IPS DF 6.9 (cell line): ENCODE results near the gene N4BP2.
"Not testable (repeated sequence)": the region's sequence is repeated elsewhere in the genome, so short reads cannot be mapped to it uniquely, and the experiment has no call there.

ENCODE experiments used
- DNase-seq: peaks from one replicate; pipeline ENCODE4 v3.0.0-alpha.2; 2013; ENCODE audit warnings: low read depth, low spot score
- H3K27ac ChIP-seq: one replicate; pipeline ENCODE4 v1.5.1; 2013; ENCODE audit warnings: low read length, control low read depth
- H3K27me3 ChIP-seq: 2 replicates; pipeline ENCODE4 v1.6.1; 2013; ENCODE audit warnings: mild to moderate bottlenecking, low read length; ENCODE audit not compliant: control insufficient read depth, insufficient read depth
- H3K36me3 ChIP-seq: 2 replicates; pipeline ENCODE4 v1.6.1; 2013; ENCODE audit warnings: low read length; ENCODE audit not compliant: control insufficient read depth, insufficient read depth
- H3K4me1 ChIP-seq: 2 replicates; pipeline ENCODE4 v1.6.1; 2013; ENCODE audit warnings: low read length; ENCODE audit not compliant: control insufficient read depth, insufficient read depth
- H3K4me3 ChIP-seq: 2 replicates; pipeline ENCODE4 v1.5.1; 2013; ENCODE audit warnings: mild to moderate bottlenecking, low read length
- H3K9me3 ChIP-seq: 2 replicates; pipeline ENCODE4 v1.6.1; 2013; ENCODE audit warnings: low read length, inconsistent platforms; ENCODE audit not compliant: control insufficient read depth, insufficient read depth
- WGBS: extraction: QIAGEN DNeasy Blood & Tissue Kit; methylation state at CpG from one replicate; pipeline ENCODE4 v1.1.7; 2013; ENCODE audit warnings: mixed read lengths, missing lambda C conversion rate; ENCODE audit not compliant: insufficient read length, insufficient coverage; 5-methylcytosine and 5-hydroxymethylcytosine counted together

N4BP2 gene

DNA sequence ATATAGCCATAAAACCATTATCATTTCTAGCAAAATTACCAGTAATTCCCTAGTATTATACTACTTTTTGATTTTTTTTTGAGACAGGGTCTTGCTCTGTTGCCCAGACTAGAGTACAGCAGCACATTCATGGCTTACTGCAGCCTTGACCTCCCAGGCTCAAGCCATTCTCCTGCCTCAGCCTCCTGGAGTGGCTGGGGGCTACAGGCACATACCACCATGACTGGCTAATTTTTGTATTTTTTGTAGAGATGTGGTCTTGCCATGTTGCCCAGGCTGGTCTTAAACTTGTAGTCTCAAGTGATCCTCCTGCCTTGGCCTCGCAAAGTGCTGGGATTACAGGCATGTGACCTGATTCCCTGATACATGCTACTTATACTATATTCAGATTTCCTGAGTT lies 13.7 kb downstream of the N4BP2 start:
- Histone ChIP-seq H3K4me1 (no peaks in the 10 kb centered on the region), H3K36me3 (no peaks in the 10 kb centered on the region; the same call in 1 of the 2 replicates), H3K27ac (no peak overlapping the region), H3K27me3 (no peaks in the 10 kb centered on the region), H3K9me3 (no peaks in the 10 kb centered on the region), H3K4me3 (no peak overlapping the region)
- DNase-seq = no peak
- no CpG with 5 or more reads among the region's 1 CpG for WGBS

DNA sequence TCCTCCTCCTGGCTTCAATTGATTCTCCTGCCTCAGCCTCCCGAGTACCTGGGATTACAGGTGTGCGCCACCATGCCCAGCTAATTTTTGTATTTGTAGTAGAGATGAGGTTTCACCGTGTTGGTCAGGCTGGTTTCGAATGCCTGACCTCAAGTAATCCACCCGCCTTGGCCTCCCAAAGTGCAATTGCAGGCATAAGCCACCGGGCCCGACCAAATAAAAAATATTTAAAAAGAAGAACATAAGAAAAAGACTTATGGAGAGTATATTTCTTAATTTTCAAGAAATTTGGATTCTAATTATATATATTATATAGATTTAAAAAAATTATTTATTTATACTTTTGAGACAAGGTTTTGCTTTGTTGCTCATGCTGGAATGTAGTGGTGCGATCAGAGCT lies 29.8 kb downstream of the N4BP2 start:
- Histone ChIP-seq H3K27ac (no peak overlapping the region), H3K4me1 (no peaks in the 10 kb centered on the region), H3K36me3 (no peaks in the 10 kb centered on the region), H3K4me3 (no peak overlapping the region), H3K9me3 (no peaks in the 10 kb centered on the region), H3K27me3 (no peaks in the 10 kb centered on the region)
- no peak for DNase-seq
- WGBS = no CpG with 5 or more reads among the region's 8 CpGs

GRCh38 chr4:40087799-40088366 lies 31.2 kb downstream of the N4BP2 start:
- H3K36me3 ChIP-seq = no peaks in the 10 kb centered on the region
- no CpG with 5 or more reads among the region's 10 CpGs for WGBS
- H3K27me3 ChIP-seq = no peaks in the 10 kb centered on the region
- no peak overlapping the region for H3K4me3 ChIP-seq
- no peaks in the 10 kb centered on the region for H3K9me3 ChIP-seq
- H3K4me1 ChIP-seq = no peaks in the 10 kb centered on the region
- H3K27ac ChIP-seq = no peak overlapping the region
- DNase-seq = no peak

GRCh38 chr4:40093400-40093799 lies 36.8 kb downstream of the N4BP2 start:
- DNase-seq, H3K9me3 ChIP-seq, H3K27me3 ChIP-seq, H3K36me3 ChIP-seq, H3K27ac ChIP-seq, H3K4me1 ChIP-seq, H3K4me3 ChIP-seq: not testable (repeated sequence)
- no CpG with 5 or more reads among the region's 10 CpGs for WGBS

DNA sequence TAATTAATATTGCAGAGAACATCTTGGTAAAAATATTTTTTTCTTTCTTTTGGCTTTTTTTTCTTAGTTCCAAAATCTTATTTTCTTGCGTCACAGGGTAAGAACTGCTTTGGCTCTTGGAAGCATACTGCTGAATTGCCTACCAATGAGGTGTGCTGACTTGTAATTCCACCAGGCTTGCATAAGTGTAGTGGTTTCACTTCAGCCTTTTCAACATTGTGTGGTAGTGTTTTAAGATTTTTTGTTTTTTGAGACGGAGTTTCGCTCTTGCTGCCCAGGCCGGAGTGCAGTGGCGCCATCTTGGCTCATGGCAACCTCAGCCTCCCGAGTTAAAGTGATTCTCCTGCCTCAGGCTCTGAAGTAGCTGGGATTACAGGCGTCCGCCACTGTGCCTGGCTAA lies 42.4 kb downstream of the N4BP2 start:
- Histone ChIP-seq H3K4me1 (no peaks in the 10 kb centered on the region; the same call in 1 of the 2 replicates), H3K36me3 (peaks cover 4% of the 10 kb centered on the region; the same call in 1 of the 2 replicates), H3K27ac (no peak overlapping the region), H3K27me3 (no peaks in the 10 kb centered on the region), H3K4me3 (no peak overlapping the region), H3K9me3 (peaks cover 1% of the 10 kb centered on the region; the same call in 1 of the 2 replicates)
- no CpG with 5 or more reads among the region's 8 CpGs for WGBS
- no peak for DNase-seq

DNA sequence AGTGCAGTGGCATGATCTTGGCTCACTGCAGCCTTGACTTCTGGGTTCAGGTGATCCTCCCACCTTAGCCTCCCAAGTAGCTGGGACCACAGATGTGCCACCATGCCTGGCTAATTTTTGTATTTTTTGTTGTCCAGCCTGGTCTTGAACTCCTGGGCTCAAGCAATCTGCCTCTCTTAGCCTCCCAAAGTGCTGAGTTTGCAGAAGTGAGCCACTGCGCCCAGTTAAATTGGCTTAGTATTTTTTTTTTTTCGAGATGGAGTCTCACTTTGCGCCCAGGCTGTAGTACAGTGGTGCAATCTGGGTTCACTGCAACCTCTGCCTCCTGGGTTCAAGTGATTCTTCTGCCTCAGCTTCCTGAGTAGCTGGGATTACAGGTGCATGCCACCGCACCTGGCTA lies 50.5 kb downstream of the N4BP2 start:
- H3K27ac ChIP-seq, H3K36me3 ChIP-seq, DNase-seq, H3K4me3 ChIP-seq, H3K27me3 ChIP-seq, H3K4me1 ChIP-seq, H3K9me3 ChIP-seq: not testable (repeated sequence)
- WGBS = no CpG with 5 or more reads among the region's 4 CpGs

DNA sequence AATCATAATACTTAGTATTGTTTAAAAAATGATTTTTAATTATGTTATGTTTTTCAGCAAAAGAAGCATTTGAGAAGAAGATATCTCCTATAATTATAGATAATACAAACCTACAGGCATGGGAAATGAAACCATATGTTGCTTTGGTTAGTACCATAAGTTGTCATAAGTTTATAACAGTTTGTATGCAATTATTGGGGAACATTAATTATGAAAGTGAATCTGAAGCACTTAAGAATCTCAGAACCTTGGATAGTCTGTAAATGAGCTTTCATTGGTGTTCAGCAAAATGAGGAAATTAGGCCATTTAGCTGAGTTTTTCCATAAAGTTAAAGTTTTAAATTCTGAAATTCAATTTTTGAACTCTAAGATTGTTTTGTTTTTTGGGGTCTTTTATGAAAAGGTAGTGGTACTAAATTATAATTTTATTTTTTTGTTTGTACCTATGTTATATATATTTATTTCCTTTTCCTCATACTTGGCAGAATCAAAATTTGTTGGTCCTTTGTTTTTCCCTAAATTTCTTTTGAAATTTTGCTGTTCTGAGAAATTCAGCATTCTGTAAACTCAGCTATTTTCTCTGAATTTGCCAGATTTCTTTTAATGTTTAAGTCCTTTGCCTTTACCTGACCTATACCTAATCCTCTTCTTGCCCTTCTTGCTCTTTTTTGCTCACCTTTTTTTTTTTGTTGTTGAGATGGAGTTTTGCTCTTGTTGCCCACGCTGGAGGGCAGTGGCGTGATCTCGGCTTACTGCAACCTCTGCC lies 55.6 kb downstream of the N4BP2 start:
- no CpG with 5 or more reads among the region's 3 CpGs for WGBS
- no peak for DNase-seq

GRCh38 chr4:40114206-40114605 lies 57.6 kb downstream of the N4BP2 start:
- Histone ChIP-seq H3K4me3 (no peak overlapping the region), H3K27me3 (no peaks in the 10 kb centered on the region), H3K36me3 (no peaks in the 10 kb centered on the region), H3K27ac (no peak overlapping the region), H3K4me1 (no peaks in the 10 kb centered on the region), H3K9me3 (no peaks in the 10 kb centered on the region)
- no CpG with 5 or more reads among the region's 1 CpG for WGBS
- no peak for DNase-seq

More for the DNA sequence above, 55.6 kb downstream of the N4BP2 start:
- Histone ChIP-seq H3K4me3 (no peak overlapping the region), H3K27me3 (no peaks in the 10 kb centered on the region), H3K9me3 (no peaks in the 10 kb centered on the region), H3K4me1 (no peaks in the 10 kb centered on the region), H3K27ac (no peak overlapping the region), H3K36me3 (no peaks in the 10 kb centered on the region)

GRCh38 chr4:40118861-40119260 lies 62.2 kb downstream of the N4BP2 start:
- no peaks in the 10 kb centered on the region for H3K9me3 ChIP-seq
- H3K36me3 ChIP-seq = 0 out of 2 replicates have a peak, but pooled peaks cover 2% of the 10 kb centered on the region
- no peak overlapping the region for H3K27ac ChIP-seq
- no peak overlapping the region for H3K4me3 ChIP-seq
- no CpG with 5 or more reads among the region's 1 CpG for WGBS
- no peaks in the 10 kb centered on the region for H3K27me3 ChIP-seq
- DNase-seq = no peak
- no peaks in the 10 kb centered on the region for H3K4me1 ChIP-seq

GRCh38 chr4:40119344-40119743 lies 62.7 kb downstream of the N4BP2 start:
- DNase-seq = no peak
- no peak overlapping the region for H3K27ac ChIP-seq
- no peaks in the 10 kb centered on the region for H3K4me1 ChIP-seq
- H3K27me3 ChIP-seq = no peaks in the 10 kb centered on the region
- H3K36me3 ChIP-seq = 0 out of 2 replicates have a peak, but pooled peaks cover 2% of the 10 kb centered on the region
- H3K9me3 ChIP-seq = no peaks in the 10 kb centered on the region
- no CpG with 5 or more reads among the region's 3 CpGs for WGBS
- H3K4me3 ChIP-seq = no peak overlapping the region

DNA sequence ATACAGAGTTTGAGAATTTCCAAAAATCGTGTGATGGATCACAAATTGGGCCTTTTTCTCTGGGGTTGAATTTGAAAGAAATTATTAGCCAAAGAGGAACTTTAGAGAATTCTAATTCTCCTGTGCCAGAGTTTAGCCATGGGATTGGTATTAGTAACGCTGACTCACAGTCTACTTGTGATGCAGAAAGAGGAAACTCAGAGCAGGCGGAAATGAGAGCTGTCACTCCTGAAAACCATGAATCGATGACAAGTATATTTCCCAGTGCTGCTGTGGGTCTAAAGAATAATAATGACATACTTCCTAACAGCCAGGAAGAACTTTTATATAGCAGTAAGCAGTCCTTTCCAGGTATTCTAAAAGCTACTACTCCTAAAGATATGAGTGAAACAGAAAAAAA lies 64.9 kb downstream of the N4BP2 start:
- WGBS = no CpG with 5 or more reads among the region's 4 CpGs
- H3K4me3 ChIP-seq = no peak overlapping the region
- H3K27me3 ChIP-seq = no peaks in the 10 kb centered on the region
- no peak for DNase-seq
- no peak overlapping the region for H3K27ac ChIP-seq
- H3K4me1 ChIP-seq = no peaks in the 10 kb centered on the region
- peaks cover 2% of the 10 kb centered on the region; the same call in 1 of the 2 replicates for H3K36me3 ChIP-seq
- no peaks in the 10 kb centered on the region for H3K9me3 ChIP-seq
